ENCODE measurements around the gene SOX18.
"Not testable (repeated sequence)": the region's sequence is repeated elsewhere in the genome, so short reads cannot be mapped to it uniquely, and the experiment has no call there.

SOX18 gene

DNA sequence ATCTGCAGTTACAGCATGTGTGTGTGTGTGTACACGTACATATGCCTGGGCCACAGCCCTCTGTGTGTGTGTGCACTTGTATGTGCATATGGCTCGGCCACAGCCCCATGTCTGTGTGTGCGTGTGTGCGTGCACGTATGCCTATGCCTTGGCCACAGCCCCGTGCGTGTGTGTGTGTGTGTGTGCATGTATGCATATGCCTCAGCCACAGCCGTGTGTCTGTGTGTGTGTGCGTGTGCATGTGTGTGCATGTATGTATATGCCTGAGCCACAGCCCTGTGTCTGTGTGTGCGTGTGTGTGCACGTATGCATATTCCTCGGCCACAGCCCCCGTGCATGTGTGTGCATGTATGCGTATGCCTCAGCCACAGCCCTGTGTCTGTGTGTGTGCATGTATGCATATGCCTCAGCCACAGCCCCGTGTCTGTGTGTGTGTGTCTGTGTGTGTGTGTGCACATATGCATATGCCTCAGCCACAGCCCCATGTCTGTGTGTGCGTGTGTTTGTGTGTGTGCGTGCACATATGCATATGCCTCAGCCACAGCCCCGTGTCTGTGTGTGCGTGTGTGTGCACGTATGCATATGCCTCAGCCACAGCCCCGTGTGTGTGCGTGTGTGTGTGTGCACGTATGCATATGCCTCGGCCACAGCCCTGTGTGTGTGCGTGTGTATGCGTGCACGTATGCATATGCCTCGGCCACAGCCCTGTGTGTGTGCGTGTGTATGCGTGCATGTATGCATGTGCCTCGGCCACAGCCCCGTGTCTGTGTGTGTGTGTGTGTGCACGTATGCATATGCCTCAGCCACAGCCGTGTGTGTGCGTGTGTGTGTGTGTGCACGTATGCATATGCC lies 28.1 kb downstream of the SOX18 start:
- TF ChIP-seq, protein P1, sequence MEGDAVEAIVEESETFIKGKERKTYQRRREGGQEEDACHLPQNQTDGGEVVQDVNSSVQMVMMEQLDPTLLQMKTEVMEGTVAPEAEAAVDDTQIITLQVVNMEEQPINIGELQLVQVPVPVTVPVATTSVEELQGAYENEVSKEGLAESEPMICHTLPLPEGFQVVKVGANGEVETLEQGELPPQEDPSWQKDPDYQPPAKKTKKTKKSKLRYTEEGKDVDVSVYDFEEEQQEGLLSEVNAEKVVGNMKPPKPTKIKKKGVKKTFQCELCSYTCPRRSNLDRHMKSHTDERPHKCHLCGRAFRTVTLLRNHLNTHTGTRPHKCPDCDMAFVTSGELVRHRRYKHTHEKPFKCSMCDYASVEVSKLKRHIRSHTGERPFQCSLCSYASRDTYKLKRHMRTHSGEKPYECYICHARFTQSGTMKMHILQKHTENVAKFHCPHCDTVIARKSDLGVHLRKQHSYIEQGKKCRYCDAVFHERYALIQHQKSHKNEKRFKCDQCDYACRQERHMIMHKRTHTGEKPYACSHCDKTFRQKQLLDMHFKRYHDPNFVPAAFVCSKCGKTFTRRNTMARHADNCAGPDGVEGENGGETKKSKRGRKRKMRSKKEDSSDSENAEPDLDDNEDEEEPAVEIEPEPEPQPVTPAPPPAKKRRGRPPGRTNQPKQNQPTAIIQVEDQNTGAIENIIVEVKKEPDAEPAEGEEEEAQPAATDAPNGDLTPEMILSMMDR (IDR thresholded peaks at IDR 0.05; ENCODE audit: extremely low read depth, insufficient read depth, missing control alignments), result no peak
- in situ Hi-C loops (cut with MboI; ENCODE audit: low pct_unique_long_range_greater_than_20kb, low sequenced_read_pairs, unreplicated experiment), result no loop called here
- no peak for DNase-seq (ENCODE audit: low spot score)

DNA sequence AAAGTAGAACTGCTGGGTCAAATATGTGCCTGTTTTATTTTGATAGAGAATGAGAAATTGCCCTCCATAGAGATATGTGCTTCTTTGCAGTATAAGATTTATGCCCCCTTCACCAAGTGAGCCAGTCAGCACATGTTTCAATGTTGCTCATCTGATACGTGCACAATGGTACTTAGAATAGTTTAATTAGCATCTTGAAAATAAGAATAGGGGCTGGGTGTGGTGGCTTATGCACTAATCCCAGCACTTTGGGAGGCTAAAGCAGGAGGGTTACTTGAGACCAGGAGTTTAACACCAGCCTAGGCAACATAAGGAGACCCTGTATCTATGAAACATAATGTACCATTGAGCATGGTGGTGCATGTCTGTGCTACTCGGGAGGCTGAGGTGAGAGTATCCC lies 33.8 kb downstream of the SOX18 start:
- in situ Hi-C loops (cut with MboI; ENCODE audit: low pct_unique_long_range_greater_than_20kb, low sequenced_read_pairs, unreplicated experiment), result no loop called here
- DNase-seq (ENCODE audit: low spot score), result no peak
- TF ChIP-seq, protein P1 (IDR thresholded peaks at IDR 0.05; ENCODE audit: extremely low read depth, insufficient read depth, missing control alignments), result no peak

DNA sequence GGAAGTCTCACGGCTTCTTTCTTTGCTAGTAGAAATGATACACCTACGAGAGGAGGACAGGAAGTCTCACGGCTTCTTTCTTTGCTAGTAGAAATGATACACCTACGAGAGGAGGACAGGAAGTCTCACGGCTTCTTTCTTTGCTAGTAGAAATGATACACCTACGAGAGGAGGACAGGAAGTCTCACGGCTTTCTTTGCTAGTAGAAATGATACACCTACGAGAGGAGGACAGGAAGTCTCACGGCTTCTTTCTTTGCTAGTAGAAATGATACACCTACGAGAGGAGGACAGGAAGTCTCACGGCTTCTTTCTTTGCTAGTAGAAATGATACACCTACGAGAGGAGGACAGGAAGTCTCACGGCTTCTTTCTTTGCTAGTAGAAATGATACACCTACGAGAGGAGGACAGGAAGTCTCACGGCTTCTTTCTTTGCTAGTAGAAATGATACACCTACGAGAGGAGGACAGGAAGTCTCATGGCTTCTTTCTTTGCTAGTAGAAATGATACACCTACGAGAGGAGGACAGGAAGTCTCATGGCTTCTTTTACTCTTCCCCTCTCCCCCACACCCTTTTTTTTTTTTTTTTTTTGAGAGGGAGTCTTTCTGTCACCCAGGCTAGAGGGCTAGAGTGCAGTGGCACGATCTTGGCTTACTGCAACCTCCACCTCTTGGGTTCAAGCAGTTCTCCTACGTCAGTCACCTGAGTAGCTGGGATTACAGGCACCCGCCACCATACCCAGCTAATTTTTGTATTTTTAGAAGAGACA lies 36.9 kb downstream of the SOX18 start:
- DNase-seq (ENCODE audit: low spot score); in situ Hi-C loops (cut with MboI; ENCODE audit: low pct_unique_long_range_greater_than_20kb, low sequenced_read_pairs, unreplicated experiment): not testable (repeated sequence)

DNA sequence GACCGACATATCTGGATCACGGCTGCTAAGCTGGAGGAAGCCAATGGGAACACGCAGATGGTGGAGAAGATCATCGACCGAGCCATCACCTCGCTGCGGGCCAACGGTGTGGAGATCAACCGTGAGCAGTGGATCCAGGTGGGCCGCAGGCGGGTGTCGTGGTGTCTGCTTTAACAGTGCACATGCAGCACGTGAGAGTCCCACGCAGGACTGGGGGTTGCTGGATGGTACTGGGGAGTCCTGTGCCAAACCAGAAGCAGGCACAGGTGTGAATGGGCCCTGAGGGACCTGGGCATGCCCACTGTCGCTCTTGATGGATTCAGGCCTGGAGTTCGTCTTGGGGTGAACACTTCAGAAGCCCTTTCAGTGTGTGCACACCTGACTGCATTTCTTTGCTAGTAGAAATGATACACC lies 38.1 kb downstream of the SOX18 start:
- DNase-seq (ENCODE audit: low spot score), result no peak
- in situ Hi-C loops (cut with MboI; ENCODE audit: low pct_unique_long_range_greater_than_20kb, low sequenced_read_pairs, unreplicated experiment), result no loop called here
- TF ChIP-seq, protein P1 (IDR thresholded peaks at IDR 0.05; ENCODE audit: extremely low read depth, insufficient read depth, missing control alignments), result no peak

DNA sequence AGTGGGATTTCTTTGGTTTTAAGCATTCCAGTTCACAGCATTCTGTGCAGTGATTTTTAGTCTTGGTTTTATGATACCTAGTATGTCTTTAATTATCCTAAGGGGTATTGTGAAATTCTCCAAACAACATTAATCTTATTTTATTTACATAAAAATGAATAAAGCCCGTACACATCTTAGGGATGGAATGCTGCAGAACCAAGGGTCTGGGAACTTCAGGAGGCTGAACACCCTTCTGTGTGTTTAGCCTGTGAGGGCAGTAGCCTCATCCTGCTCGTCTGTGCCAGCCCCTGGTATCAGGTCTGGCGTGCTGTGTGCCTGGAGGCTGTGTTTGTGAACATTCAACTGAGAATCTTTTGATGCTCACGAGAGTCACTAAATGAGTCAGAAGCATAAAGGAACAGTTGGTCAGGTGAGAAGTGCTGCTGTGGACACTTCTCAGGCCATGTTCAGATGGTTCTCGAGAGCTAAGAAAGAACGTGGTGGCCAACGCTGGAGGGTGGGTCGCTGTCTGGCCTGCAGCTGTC lies 38.7 kb downstream of the SOX18 start:
- DNase-seq (ENCODE audit: low spot score), result no peak
- in situ Hi-C loops (cut with MboI; ENCODE audit: low pct_unique_long_range_greater_than_20kb, low sequenced_read_pairs, unreplicated experiment), result no loop called here
- TF ChIP-seq, protein P1 (IDR thresholded peaks at IDR 0.05; ENCODE audit: extremely low read depth, insufficient read depth, missing control alignments), result no peak

DNA sequence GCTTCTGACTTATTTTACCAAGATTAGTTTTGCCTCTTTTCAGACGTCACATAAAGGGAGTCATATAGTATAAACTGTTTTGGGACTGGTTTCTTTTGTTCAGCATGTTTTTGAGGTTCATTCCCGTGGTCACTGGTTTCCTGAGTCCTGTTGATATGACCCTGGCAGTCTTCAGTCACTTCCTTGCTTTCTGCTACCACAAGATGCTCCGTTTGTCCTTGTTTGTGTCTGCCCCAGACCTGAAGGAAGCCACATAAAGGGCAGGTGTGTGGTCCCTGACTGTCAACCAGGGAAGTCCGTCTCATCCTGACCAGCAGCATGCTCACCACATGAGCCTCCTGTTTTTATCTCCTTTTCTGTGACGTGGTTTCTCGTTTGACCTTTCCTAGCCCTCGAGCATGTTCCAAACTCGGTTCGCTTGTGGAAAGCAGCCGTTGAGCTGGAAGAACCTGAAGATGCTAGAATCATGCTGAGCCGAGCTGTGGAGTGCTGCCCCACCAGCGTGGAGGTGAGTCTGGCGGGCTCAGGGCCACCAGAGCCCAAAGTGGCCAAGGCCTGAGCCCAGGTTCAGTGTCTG lies 39.5 kb downstream of the SOX18 start:
- in situ Hi-C loops (cut with MboI; ENCODE audit: low pct_unique_long_range_greater_than_20kb, low sequenced_read_pairs, unreplicated experiment), result no loop called here
- TF ChIP-seq, protein P1 (IDR thresholded peaks at IDR 0.05; ENCODE audit: extremely low read depth, insufficient read depth, missing control alignments), result no peak
- DNase-seq (ENCODE audit: low spot score), result no peak

All from GM13977 (cell line).